GM11168 (cell line): Measurements from ENCODE around the gene DHDDS.
"Not testable (repeated sequence)": the region's sequence is repeated elsewhere in the genome, so short reads cannot be mapped to it uniquely, and the experiment has no call there.

Source experiments
- in situ Hi-C: fragments of 300-500 bp; cut with MboI; formaldehyde crosslinking; loops from one replicate; pipeline ENCODE4 v1.12.0; 2022; ENCODE audit warnings: low sequenced_read_pairs; ENCODE audit not compliant: unreplicated experiment

Gene DHDDS, protein sequence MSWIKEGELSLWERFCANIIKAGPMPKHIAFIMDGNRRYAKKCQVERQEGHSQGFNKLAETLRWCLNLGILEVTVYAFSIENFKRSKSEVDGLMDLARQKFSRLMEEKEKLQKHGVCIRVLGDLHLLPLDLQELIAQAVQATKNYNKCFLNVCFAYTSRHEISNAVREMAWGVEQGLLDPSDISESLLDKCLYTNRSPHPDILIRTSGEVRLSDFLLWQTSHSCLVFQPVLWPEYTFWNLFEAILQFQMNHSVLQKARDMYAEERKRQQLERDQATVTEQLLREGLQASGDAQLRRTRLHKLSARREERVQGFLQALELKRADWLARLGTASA

DNA sequence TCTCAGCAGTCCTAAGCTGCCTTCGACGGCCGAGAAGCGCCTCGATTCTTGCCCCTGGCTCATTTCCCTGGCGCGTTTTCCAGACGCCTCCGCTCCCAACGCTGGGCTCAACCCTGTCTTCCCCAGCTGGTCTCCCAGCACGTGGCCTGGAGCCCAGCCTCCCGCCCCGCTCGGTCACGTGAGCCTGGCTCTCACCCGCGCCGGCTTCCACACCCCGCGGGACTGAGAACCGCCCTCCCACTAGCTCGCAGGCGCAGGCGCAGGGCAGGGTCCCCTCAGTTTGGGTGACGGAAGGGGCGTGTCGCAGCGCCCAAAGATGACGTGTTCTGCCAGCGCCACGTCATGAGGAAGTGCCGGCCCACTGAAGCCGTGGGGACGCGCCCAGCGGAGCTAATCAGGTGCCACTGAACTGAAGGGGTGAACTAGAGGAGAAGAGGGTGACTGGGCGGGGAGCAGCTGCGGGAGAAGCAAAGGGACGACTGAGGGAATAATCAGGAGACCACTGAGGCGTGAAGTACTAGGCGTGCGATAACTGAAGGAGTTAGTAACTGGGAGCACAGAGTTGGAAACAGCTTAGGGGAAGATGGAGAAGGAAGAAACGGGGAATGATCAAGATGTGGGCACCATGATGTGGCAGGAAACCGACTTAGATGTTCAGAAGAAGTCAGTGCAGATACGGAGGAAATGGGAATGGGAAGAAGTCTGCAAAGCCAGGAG is at the start of gene DHDDS:
Gene DHDDS, plus strand, starts transcription at position 343 of the 717 bp plus-strand sequence. CDS start 625 bp downstream, outside the sequence.
- in situ Hi-C loops: no loop called here

DNA sequence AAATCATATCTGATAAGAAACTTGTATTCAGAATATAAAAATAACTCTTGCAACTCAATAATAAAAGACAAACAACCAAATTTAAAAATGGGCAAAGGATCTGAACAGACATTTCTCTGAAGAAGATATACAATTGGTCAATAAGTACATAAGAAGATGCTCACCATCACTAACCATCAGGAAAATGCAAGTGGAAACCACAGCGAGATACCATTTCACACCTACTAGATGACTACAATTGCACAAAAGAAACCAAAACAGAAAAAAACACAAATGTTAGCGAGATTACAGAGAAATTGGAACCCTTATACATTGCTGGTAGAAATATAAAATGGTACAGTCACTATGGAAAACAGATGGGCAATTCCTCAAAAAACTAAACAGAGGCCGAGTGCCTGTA is 48.0 kb upstream of the DHDDS start:
- in situ Hi-C loops: no loop called here

DNA sequence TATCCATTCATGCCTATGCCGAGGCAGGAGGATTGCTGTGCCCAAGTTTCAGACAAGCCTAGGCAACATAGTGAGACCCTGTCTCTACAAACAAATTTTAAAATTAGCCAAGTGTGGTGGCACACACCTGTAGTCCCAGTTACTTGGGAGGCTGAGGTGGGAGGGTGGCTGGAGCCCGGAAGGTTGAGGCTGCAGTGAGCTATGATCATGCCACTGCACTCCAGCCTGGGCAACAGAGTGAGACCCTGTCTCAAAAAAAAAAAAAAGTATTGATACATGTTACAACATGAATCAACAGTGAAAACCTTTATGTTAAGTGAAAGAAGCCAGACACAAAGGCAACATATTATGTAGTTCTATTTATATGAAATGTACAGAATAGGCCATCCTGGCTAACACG is 47.1 kb upstream of the DHDDS start:
- in situ Hi-C loops: not testable (repeated sequence)

DNA sequence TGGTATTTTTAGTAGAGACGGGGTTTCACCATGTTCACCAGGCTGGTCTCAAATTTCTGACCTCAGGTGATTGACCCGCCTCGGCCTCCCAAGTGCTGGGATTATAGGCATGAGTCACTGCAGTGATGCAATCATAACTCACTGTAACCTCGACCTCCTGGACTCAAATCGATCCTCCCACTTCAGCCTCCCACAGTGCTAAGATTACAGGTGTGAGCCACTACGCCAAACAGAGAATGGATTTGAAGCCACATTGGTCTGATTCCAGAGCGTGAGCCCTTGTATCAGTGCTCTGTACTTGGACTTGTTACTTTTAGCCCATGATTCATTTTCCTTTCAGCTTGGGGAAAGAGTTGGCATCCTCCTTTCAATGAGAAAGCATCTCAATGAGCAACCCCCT is 44.7 kb upstream of the DHDDS start:
- in situ Hi-C loops: no loop called here

DNA sequence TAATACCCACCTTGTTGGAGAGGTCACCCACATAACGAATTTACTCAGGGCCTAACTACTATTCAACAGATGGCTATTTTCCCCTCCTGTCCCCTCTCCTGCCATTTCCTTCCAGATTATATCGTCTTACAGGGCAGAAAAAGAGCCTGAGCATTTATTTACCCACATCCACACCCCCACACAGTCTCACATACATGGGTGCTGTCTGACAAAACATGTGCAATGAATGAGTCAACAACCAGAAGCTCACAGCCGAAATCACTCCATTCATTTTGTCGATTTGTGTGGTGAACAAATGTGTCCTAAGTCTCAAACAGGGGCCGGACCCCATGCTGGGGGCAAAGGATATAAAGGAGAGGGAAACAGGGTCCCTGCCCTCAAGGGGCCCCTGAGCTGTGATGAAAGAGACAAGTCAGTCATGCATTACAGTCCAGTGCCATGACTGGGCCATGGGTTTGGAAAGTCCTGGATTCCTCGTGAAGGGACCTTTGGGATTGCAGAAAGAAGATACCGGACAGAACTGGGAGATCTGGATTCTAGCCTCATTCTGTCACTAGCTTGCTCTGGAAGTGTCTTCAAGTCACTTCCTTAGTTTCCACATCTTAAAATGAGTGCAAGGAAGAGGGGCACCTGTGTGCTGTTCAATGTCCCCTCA is 43.2 kb upstream of the DHDDS start:
- in situ Hi-C loops: no loop called here

DNA sequence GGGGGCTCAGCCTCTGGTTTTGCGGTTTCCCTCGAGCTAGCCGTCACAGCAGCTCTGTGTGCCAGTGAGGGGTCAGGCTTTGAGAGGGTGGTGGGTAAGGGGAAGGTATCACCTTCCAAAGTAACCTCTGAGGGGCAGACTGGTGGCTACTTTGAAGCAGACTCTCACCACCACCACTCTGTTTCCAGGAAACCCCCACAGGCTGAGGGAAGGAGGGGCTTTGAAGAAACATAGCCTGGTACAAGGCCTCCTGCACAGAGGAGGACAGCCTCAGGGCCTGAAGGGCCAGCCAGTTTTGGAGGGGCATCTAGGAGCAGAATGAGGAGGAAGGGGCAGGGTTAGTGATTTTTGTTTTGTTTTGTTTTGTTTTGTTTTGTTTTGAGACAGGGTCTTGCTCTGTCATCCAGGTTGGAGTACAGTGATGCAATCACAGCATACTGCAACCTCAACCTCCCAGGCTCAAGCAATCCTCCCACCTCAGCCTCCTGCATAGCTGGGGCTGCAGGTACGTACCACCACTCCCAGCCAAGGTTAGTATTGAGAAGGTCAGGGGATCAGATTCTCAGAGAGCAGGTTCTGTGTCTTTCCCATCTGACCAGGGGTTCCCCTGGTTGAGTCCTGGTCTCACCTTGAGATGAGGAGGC is 42.4 kb upstream of the DHDDS start:
- in situ Hi-C loops: no loop called here

DNA sequence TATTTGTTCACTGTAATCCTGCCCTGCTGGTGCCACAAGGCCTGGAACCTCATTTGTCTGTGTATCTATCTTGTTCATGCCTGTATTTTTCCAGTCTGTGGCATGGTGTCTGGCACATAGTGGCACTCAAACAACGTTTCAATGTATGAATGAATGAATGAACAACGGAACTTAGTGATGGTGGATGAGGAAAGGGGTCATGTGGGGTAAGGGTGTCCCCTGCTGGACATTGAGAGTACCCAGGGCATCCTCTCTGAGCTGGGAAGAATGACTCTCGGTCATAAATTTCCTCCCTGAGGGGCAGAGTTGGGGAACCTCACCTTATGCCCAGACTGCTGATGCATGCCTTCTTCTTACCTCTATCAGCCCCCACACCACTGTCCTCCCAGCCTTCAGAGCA is 40.7 kb upstream of the DHDDS start:
- in situ Hi-C loops: no loop called here

DNA sequence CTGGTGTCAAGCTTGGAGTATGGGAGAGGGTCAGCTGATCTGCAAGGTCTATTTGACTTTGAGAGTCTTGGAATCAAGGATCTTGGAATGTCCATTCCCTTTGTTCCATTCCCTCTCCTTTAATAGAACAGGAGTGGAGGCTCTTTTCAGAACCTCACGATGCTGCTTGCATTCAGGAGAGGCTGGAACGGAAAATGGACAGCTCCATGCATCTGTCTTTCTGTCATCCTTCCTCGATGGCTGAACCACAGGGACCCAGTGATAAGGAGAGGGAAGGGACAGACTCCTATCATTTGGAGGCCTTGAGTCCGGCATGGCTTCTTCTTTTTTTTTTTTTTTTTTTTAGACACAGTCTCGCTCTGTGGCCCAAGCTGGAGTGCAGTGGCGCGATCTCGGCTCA is 36.4 kb upstream of the DHDDS start:
- in situ Hi-C loops: no loop called here

DNA sequence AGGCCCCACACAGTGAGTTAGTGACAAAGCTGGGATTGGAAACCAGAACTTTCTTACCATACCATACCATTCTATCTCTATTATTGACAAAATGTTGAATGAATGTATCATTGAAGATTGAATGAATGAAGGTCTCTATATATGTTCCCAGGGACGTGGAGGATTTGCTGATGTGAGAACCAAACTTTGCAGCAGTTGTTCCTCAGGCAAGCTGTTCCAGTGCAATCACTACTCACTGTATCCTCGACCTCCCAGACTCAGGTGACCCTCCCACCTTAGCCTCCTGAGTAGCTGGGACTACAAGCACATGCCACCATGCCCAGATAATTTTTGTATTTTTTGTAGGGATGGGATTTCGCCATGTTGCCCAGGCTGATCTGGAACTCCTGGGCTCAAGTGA is 33.1 kb upstream of the DHDDS start:
- in situ Hi-C loops: no loop called here

DNA sequence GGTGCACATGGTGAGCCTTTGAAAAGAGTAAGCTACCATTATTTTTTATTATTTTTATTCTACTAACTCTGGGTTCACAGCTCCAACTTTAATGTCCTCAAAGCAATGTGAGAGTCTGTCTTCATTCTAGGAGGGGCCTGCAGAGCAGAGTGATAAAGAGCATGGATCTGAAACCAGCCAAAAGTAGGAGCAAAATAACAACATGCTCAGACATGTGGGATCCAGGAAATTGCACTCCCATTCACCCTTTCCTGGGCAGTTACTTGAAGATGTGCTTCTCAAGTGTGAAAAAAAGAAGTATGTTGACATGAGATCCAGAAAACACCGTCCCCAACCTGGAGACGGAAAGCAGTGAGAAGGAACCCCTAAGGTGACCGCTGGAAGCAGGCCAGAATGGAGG is 30.2 kb upstream of the DHDDS start:
- in situ Hi-C loops: no loop called here

DNA sequence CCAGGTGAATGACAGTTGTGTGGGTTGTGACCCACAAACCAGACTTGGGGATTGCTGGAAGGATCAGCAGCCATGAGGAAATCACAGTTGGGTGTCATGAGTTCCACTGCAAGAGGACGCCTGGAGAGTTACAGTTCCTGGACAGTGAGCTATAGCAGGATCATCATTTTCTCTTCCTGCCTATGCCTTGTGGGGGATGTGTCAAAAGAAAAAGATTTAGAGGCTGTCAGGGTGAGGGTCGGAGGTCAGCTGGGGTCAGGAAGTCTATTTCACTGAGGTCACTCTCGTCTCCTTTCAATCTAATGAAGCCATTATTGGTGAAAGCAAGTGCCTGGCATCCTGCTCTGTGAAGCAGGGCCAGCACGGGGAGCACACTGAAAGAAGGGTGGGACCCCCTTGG is 28.5 kb upstream of the DHDDS start:
- in situ Hi-C loops: no loop called here

DNA sequence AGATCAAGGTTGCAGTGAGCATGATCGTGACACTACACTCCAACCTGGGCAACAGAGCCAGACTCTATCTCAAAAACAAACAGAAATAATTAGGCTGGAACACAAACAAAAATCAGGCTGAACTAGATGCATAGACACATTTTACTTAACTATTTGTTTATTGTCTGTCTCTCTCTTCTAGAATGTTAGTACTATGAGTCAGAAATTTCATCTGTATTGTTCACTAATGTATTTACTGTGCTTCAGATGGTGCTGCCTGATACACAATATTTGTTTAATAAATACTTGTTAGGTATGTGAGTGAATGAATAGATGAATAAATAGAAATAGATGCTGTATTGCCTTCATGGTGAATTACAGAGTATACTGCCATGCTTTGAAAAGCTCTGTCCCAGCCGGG is 27.5 kb upstream of the DHDDS start:
- in situ Hi-C loops: no loop called here

DNA sequence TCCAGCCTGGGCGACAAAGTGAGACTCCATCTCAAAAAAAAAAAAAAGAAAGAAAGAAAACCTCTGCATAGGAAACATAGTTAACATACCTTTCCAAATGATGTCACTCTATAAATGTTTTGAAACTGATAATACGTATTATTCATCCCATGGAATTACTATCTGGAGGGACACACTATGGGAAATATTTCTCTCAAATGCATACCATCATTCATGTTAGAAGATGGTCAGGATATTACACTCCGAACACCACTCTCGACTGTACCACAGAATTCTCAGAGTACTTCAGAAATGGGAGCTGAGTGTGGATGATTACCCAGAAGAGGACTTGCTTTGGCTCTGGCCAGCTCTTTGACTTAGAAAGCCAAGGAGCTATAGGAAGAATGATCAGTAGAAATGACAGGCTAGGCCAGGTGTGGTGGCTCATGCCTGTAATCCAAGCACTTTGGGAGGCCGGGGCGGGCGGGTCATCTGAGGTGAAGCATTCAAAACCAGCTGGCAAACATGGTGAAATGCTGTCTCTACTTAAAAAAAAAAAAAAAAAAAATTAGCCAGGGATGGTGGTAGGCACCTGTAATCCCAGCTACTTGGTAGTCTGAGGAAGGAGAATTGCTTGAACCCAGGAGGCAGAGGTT is 26.7 kb upstream of the DHDDS start:
- in situ Hi-C loops: no loop called here

DNA sequence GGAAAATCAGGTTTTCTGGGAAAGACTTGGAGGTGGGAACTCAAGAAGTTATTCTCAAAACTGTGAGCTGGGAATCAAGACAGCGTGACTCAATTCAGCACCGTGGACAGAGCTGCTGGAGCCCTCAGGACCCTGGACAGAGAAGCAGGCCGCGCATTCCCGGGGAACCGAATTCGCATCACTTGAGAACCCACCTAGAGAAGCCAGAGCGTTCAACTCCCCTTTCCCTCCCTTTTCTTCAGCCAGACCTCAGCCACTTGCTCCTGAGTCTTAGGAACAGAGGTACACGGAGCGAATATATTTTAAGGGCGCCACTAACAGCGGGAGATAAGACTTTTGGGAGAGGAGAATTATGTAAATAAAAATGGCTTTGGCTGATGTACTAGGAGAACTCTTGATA is 23.5 kb upstream of the DHDDS start:
- in situ Hi-C loops: no loop called here

DNA sequence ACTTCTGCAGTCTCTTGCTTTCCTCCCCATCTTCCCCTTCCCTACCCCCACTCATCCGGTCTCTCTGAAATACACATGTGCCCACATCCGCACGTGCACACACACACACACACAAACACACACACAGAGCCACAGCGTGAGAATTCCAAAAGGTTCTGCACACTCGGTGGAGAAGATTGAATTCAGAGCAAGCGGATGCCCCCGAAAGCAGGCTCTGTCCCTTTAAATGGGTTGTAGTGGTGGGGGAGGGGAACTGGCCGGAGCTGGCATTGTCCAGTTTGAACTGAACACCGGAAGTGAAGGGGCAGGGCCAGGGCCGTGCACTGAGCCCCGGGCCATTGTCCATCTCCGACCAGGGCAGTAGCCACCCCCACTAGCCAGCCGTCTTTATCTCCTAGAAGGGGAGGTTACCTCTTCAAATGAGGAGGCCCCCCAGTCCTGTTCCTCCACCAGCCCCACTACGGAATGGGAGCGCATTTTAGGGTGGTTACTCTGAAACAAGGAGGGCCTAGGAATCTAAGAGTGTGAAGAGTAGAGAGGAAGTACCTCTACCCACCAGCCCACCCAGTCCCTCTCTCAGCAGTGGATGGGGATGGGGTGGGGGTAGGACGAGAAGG is 22.8 kb upstream of the DHDDS start:
- in situ Hi-C loops: no loop called here

DNA sequence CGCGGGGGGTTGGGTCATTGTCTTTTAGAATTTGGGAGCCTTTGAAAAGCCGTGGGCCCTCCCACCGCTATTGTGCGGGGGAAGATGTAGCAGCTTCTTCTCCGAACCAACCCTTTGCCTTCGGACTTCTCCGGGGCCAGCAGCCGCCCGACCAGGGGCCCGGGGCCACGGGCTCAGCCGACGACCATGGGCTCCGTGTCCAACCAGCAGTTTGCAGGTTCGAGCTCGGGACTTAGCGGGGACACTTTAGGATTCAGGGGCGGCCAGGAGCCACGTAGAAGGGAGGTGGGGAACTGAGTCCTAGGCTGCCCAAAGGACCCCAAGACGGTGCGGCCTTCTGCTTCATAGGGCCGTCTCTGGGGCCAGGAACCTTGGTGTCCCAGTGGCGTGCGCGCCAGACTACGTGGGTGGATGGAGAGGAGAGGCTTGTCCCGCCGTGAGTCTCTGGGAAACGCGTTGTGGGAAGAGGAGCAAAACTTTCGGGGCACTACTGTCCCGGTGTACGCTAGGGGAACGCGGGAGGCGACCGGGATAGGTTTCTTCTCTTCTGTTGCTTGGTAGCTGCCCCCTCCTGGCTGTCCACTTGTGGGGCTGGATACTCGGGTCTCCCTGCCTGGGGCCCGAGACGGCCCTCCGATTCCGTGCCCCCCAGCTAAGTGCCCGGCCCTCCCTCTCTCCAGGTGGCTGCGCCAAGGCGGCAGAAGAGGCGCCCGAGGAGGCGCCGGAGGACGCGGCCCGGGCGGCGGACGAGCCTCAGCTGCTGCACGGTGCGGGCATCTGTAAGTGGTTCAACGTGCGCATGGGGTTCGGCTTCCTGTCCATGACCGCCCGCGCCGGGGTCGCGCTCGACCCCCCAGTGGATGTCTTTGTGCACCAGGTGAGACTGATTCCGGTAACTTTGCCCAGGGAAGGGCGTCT is 21.2 kb upstream of the DHDDS start, which contains the start of gene LIN28A:
Gene LIN28A, plus strand, starts transcription at position 112 of the 918 bp plus-strand sequence. Its CDS starts 75 bp downstream, at position 187.
- in situ Hi-C loops: no loop called here

DNA sequence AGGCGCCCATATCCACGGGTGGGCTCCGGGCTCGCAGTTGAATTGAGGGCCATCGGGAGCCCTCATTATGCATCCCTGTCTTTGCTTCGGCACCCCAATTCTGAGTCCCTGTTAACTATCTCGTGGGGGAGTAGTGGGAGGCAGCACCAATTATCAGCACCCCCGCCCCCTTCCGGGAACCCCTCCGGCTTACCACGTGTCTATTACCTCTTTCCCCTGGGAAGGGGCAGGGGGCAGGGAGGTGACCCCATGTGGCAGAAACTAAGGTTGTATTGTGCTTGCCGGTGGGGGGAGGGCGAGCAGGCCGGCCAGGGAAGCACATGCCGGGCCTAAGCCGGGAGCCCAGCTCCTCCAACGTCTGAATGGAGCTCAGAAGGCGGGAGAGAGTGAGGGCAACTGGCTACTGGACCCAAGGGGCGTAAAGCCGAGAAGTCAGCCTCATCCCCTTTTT is 20.5 kb upstream of the DHDDS start:
- in situ Hi-C loops: no loop called here

DNA sequence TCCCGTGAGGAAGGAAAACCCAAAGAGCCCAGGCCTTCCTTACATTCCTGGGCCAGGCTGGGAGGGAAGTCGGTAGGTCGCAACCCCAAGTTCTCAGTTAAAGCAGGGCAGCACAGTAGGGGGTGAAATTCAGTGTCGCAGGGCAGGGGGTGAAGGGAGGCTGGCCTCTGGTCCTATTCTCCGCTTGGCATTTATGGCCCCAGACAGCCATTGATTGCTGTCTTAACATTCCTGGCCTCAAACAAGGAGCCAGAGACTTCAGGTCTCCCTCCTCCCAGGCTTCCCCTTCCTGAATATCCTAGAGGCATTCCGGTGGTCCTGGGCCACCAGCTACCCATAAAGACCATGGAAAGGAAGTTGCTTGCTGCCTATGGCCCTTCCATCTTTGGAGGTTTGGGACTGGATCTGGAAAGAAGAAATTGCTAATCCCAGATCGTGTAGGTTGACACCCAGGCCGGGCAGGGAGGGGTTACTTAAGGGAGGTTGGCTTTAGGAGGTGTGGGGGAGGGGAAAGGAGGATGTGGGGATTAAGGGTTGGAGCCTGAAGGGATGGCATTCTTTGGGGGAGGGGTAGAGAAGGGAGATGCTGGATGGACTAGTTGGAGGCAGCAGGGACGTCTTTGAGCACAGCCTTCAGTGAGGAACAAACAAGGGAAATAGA is 19.8 kb upstream of the DHDDS start:
- in situ Hi-C loops: no loop called here
